Measurements from ENCODE around the gene GGACT. TPM values are rescaled to one million over a fixed set of nuclear protein-coding genes. Genes with fewer than 3 reads are reported as not detected.

Gene GGACT
- total RNA-seq, 4 donors from 2014 or later, result 8.8 to 37.4 (median 9.7) TPM

- H3K4me3 ChIP-seq, result no peak overlapping the region
- TF ChIP-seq POLR2A (IDR thresholded peaks at IDR 0.05) (no peak), CTCF (IDR thresholded peaks at IDR 0.05) (no peak)
- no peaks in the 10 kb centered on the region for H3K4me1 ChIP-seq
- DNase-seq, result no peak
- H3K27ac ChIP-seq, result no peak overlapping the region
- H3K27me3 ChIP-seq, result no peaks in the 10 kb centered on the region
- no peaks in the 10 kb centered on the region for H3K36me3 ChIP-seq
- no peaks in the 10 kb centered on the region for H3K9me3 ChIP-seq
Observed at GRCh38 chr13:100480676-100481075, 107.9 kb downstream of the GGACT start.

Other genes with a start within 250 kb of the GGACT start
- 10 to 100 TPM; 29.7 to 36.6 (median 33.7) TPM for gene TMTC4, start 86.0 kb upstream of the GGACT start, total RNA-seq

All from Peyer's patch (tissue), 4 donors.